ENCODE data around the gene NPHP1. TPM values are rescaled to one million over a fixed set of nuclear protein-coding genes. Genes with fewer than 3 reads are reported as not detected.
A peak's percentile ranks its signal among the peaks of the same experiment; 100 is the strongest.
"Not testable (repeated sequence)": the region's sequence is repeated elsewhere in the genome, so short reads cannot be mapped to it uniquely, and the experiment has no call there.

The NPHP1 gene
- total RNA-seq, 2 experiments from 2014 or later, result 1.3 to 1.4 TPM

DNA sequence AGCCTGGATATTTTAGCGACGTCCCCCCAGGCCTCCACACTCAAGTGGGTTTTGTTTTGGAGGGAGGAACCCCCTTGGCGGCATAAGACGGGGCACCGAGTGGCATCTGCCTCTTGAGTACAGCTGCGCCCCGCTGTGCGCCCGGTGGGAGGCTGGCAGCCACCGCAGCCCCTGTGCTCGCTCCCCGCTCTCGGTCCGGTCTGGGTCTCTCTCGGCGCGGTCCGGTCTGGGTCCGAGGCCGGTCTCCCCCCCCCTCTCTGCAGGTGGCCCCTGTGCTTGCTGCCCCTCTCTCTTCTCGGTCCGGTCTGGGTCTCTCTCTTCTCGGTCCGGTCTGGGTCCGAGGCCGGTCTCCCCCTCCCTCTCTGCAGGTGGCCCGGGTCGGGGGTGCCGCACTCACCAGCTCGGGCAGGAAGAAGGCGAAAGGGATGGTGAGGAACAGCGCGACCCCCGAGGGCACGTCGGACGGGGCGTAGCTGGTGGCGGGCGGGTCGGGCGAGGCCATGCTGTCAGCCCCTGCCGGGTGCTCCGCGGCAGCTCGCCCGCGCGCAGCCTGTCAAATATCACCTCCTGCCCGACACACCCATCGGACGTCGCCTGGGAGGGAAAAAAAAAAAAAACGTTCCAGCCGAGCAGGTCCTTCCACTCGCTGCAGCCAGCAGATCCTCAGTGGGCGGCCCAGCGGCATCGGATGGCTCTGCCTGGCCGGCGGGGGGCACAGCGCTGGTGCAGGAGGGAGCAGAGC lies 89.4 kb downstream of the NPHP1 start, which contains the start of gene MALL:
MALL (minus strand) TSS at position 532 of the 742 bp plus-strand sequence; CDS start at position 502, 30 bp downstream.
- DNase-seq (peak; percentile 7), ATAC-seq (no peak)
- POLR2A ChIA-PET, result no interaction called here
- CTCF ChIA-PET, result interaction anchor here (0.7 to 0.8 kb wide), 2 partner anchors 8 to 41 kb away, joined by 3 to 4 read pairs; no protein-coding TSS in a partner anchor
- Mint-ChIP-seq H3K27ac (no peak within 1 kb of the TSS), H3K4me1 (ENCODE audit: low read depth) (no peaks in the 10 kb centered on the region), H3K4me3 (no peak within 1 kb of the TSS), H3K27me3 (peaks cover 52% of the 10 kb centered on the region), H3K9me3 (peaks cover 2% of the 10 kb centered on the region), H3K36me3 (ENCODE audit: low read depth) (no peaks in the 10 kb centered on the region)
- intact Hi-C loops (cut with micrococcal nuclease), result no loop called here
- TF ChIP-seq, protein P1, sequence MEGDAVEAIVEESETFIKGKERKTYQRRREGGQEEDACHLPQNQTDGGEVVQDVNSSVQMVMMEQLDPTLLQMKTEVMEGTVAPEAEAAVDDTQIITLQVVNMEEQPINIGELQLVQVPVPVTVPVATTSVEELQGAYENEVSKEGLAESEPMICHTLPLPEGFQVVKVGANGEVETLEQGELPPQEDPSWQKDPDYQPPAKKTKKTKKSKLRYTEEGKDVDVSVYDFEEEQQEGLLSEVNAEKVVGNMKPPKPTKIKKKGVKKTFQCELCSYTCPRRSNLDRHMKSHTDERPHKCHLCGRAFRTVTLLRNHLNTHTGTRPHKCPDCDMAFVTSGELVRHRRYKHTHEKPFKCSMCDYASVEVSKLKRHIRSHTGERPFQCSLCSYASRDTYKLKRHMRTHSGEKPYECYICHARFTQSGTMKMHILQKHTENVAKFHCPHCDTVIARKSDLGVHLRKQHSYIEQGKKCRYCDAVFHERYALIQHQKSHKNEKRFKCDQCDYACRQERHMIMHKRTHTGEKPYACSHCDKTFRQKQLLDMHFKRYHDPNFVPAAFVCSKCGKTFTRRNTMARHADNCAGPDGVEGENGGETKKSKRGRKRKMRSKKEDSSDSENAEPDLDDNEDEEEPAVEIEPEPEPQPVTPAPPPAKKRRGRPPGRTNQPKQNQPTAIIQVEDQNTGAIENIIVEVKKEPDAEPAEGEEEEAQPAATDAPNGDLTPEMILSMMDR (IDR thresholded peaks at IDR 0.05), result no peak

DNA sequence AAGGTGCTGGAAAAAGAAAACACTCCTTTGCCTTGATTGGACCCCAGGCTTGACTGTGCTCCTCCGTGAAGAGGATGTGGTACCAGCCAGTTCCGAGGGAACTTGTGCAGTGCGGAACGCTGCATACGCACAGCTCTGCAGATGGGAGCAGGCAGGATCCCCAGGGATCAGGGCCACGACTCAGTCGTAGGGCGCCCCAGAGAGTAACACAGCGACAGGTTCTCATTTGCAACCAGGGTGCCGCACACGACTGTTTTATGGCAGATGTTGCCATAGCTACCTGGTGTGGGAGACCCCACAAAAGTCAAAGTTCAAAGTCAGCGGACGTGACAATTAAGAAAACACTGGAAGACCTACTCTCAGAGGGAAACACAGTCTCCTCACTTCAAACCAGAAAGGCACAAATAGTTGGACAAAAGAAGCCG lies 90.0 kb downstream of the NPHP1 start:
- TF ChIP-seq, protein P1 (IDR thresholded peaks at IDR 0.05), result no peak
- intact Hi-C loops (cut with micrococcal nuclease), result no loop called here
- peaks cover 2% of the 10 kb centered on the region for H3K9me3 Mint-ChIP-seq
- ATAC-seq, result no peak
- ChIA-PET POLR2A (no interaction called here), CTCF (no interaction called here)
- H3K4me3 Mint-ChIP-seq, result no peak overlapping the region
- H3K36me3 Mint-ChIP-seq (ENCODE audit: low read depth), result no peaks in the 10 kb centered on the region
- peaks cover 2% of the 10 kb centered on the region for H3K4me1 Mint-ChIP-seq (ENCODE audit: low read depth)
- H3K27me3 Mint-ChIP-seq, result peaks cover 55% of the 10 kb centered on the region
- H3K27ac Mint-ChIP-seq, result no peak overlapping the region
- DNase-seq, result no peak

- Mint-ChIP-seq H3K36me3 (ENCODE audit: low read depth) (no peaks in the 10 kb centered on the region), H3K9me3 (peaks cover 2% of the 10 kb centered on the region), H3K27me3 (peaks cover 52% of the 10 kb centered on the region), H3K4me3 (no peak overlapping the region), H3K4me1 (ENCODE audit: low read depth) (peaks cover 2% of the 10 kb centered on the region), H3K27ac (no peak overlapping the region)
- TF ChIP-seq, protein P1 (IDR thresholded peaks at IDR 0.05), result no peak
- intact Hi-C loops (cut with micrococcal nuclease), result no loop called here
- peak; percentile 24 for DNase-seq
- CTCF ChIA-PET, result no interaction called here
- POLR2A ChIA-PET, result no interaction called here
- no peak for ATAC-seq
Observed at GRCh38 chr2:110113961-110114591, 90.7 kb downstream of the NPHP1 start.

- intact Hi-C loops (cut with micrococcal nuclease), result not testable (repeated sequence)
- CTCF ChIA-PET, result interaction anchor here (1.5 kb wide), 1 partner anchor 48 kb away, joined by 3 read pairs; no protein-coding TSS in a partner anchor
Observed at GRCh38 chr2:110108291-110108690, 96.5 kb downstream of the NPHP1 start.

DNA sequence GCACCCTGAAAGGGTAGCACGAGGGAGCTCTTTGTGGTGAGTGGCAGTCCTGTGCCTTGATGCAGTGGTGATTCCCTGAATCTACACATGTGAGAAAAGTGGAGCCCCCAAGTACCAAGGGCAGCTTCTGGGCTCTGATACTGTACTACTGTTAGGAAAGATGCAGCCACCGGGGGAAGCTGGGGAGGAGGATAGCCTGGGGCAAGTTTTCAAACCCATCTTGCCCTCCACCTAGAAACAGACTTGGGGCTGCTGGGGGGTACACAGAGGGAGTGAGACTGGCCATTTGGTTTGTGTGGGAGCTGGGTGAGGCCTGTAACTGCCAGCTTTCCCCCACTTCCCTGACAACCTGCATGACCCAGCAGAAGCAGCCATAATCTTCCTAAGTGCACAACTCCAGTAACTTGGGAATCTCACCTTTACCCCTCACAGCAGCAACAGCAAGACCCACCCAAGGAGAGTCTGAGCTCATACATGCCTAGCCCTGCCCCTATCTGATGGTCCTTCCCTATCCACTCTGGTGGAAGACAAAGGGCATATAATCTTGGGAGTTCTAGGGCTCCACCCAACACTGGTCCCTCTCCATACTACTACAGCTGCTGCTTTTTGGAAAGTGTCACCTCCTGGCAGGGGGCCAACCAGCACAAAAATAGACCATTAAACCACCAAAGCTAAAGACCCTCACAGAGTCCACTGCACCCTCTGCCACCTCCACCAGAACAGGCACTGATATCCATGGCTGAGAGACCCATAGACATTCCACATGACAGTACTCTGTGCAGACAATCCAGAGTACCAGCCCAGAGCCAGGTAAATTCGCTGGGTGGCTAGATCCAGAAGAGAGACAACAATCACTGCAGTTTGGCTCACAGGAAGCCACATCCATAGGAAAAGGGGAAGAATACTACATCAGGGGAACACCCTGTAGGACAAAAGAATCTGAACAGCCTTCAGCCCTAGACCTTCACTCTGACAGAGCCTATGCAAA lies 97.4 kb downstream of the NPHP1 start:
- Mint-ChIP-seq H3K36me3 (ENCODE audit: low read depth) (no peaks in the 10 kb centered on the region), H3K9me3 (no peaks in the 10 kb centered on the region), H3K4me1 (ENCODE audit: low read depth) (peaks cover 2% of the 10 kb centered on the region), H3K27ac (no peak overlapping the region), H3K27me3 (peaks cover 47% of the 10 kb centered on the region), H3K4me3 (no peak overlapping the region)
- intact Hi-C loops (cut with micrococcal nuclease), result no loop called here
- no peak for DNase-seq
- TF ChIP-seq, protein P1 (IDR thresholded peaks at IDR 0.05), result no peak
- ATAC-seq, result no peak
- ChIA-PET POLR2A (interaction anchor here (1.0 kb wide), 1 partner anchor 17 kb away, joined by 3 read pairs; no protein-coding TSS in a partner anchor), CTCF (interaction anchor here (1.0 to 1.5 kb wide), 2 partner anchors 8 to 49 kb away, joined by 3 read pairs; partner anchors contain the start of gene MALL)

More at GRCh38 chr2:110108291-110108690, 96.5 kb downstream of the NPHP1 start:
- peaks cover 50% of the 10 kb centered on the region for H3K27me3 Mint-ChIP-seq
- DNase-seq; H3K36me3 Mint-ChIP-seq (ENCODE audit: low read depth); H3K4me3 Mint-ChIP-seq; POLR2A ChIA-PET; H3K27ac Mint-ChIP-seq; H3K4me1 Mint-ChIP-seq (ENCODE audit: low read depth); H3K9me3 Mint-ChIP-seq; ATAC-seq: not testable (repeated sequence)

All from activated CD8-positive, alpha-beta T cell treated with anti-CD3 and anti-CD28 coated beads for 36 hours (primary cell).